IPS-NIHi7 (cell line): Measurements from ENCODE around the gene CDK15.
"Not testable (repeated sequence)": the region's sequence is repeated elsewhere in the genome, so short reads cannot be mapped to it uniquely, and the experiment has no call there.

Experiments used
- DNase-seq: peaks from one replicate; pipeline ENCODE4 v3.0.0; 2012; ENCODE audit warnings: mixed read lengths; ENCODE audit errors: extremely low spot score

The CDK15 gene

GRCh38 chr2:201830666-201831065 is 24.3 kb downstream of the CDK15 start:
- no peak for DNase-seq

- no peak for DNase-seq
Measured at GRCh38 chr2:201831469-201831868, 25.1 kb downstream of the CDK15 start.

DNA sequence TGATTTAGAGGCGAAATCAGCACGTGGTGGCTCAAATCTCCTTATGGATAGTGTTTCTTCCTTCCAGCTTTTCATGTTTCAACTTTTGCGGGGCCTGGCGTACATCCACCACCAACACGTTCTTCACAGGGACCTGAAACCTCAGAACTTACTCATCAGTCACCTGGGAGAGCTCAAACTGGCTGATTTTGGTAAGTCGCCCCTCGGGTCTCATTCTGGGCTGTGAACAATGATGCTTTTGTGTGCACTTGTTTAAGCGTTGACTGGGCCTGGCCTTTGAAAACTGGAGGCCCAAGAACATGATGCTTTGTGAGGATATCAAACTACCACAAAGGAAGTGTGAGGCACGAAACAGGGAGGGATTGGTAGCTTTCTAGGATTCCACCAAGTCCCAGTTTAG is 27.4 kb downstream of the CDK15 start:
- DNase-seq = no peak

DNA sequence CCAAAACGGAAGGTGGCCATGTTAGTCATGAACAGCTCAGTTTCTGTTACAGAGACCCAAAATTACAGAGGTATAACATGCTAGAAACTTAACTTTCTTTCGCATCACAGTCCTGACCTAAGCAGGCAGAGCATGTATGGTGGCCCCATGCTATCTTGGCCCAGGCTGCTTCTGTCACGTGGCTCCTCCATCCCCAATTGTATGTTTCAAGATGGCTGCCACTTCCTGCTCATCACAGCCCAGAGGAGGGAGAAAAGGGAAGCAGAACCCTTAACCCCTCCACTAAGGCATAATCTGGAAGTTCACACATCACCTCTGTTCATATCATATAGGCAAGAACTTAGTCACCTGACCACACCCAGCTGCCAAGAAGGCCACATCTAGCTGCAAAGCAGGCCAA is 28.7 kb downstream of the CDK15 start:
- no peak for DNase-seq

DNA sequence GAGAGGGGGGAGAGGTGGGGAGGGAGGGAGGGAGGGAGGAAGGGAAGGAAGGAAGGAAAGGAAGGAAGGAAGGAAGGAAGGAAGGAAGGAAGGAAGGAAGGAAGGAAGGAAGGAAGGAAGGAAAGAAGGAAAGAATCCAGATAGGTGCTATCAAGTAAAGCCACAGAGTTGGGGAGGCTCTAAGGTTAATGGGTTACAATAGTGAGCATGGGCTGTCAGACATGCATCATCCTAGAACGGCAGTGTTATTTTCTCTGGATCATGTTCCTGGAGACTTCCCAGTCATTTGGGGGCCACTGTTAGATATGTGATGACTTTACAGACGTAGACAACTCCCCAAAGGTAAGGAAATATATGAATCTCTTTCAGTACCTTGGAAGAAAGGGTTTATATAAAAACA is 31.1 kb downstream of the CDK15 start:
- DNase-seq = no peak

- DNase-seq = no peak
Measured at GRCh38 chr2:201837824-201838431, 31.6 kb downstream of the CDK15 start.

GRCh38 chr2:201839727-201840126 is 33.4 kb downstream of the CDK15 start:
- DNase-seq = no peak

GRCh38 chr2:201840726-201841125 is 34.4 kb downstream of the CDK15 start:
- no peak for DNase-seq

- DNase-seq = no peak
Measured at GRCh38 chr2:201842131-201842860, 36.0 kb downstream of the CDK15 start.

GRCh38 chr2:201844922-201845321 is 38.6 kb downstream of the CDK15 start:
- DNase-seq = not testable (repeated sequence)

DNA sequence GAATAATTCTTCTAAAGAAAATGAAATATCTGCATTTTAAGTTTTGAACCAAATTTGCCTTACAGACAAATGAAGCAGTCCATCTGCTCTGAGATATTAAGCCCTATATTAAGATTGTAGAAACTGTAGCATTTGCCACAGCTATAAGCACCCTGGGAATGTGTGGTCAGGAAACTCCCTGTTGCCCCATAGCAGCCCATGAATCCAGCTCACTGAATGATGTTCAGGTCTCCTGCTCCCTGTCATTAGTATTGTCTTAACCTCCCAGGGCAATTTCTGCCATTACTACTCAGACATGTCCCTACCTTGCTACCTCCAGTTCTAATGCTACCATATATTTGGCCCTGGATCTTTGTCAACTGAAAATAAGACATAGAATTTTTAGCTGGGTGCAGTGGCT is 41.1 kb downstream of the CDK15 start:
- no peak for DNase-seq

DNA sequence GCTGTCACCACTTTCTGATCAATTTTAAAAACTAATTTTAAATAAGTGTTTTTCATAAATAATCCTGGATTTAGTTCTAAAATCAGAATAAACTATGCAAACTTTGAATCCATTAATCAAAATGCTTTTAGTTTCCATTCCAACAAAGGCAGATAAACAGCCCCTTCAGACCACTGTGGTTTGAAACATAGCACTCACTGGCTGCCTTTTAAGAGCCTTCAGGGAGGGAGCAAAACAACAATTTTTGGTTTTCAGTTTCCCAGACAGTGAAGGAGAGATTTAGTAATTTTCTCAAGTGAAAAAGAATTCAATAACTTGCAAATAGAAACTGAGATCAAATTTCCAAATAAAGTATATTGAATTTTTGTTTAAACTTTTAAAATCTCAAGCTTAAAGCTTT is 46.1 kb downstream of the CDK15 start:
- no peak for DNase-seq

- DNase-seq = no peak
Measured at GRCh38 chr2:201852878-201853415, 46.6 kb downstream of the CDK15 start.

GRCh38 chr2:201854221-201854801 is 48.0 kb downstream of the CDK15 start:
- DNase-seq = no peak

GRCh38 chr2:201854841-201855240 is 48.5 kb downstream of the CDK15 start:
- DNase-seq = no peak

GRCh38 chr2:201855356-201855755 is 49.0 kb downstream of the CDK15 start:
- no peak for DNase-seq

- no peak for DNase-seq
Measured at GRCh38 chr2:201857326-201857725, 51.0 kb downstream of the CDK15 start.

- DNase-seq = peak; percentile 59
Measured at GRCh38 chr2:201858281-201859184, 52.2 kb downstream of the CDK15 start.

DNA sequence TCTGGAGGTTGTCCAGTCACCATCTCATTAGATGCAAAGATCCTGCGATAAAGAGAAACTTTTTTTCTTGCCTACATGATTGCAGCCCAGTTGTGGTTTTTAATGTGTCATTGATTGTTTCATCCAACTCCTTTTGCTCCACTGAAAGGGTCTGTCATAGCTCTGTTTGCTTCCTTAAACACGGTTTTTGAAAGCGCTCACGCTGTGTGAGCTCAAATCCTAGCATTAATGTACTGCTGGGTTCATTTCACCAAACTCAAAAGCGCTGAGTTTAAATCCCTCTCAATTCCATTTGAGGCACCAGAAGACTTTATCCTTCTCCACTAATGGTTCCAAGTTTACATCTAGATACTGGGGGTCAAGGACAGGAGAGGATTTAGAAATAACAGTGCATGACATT is 53.6 kb downstream of the CDK15 start:
- no peak for DNase-seq

DNA sequence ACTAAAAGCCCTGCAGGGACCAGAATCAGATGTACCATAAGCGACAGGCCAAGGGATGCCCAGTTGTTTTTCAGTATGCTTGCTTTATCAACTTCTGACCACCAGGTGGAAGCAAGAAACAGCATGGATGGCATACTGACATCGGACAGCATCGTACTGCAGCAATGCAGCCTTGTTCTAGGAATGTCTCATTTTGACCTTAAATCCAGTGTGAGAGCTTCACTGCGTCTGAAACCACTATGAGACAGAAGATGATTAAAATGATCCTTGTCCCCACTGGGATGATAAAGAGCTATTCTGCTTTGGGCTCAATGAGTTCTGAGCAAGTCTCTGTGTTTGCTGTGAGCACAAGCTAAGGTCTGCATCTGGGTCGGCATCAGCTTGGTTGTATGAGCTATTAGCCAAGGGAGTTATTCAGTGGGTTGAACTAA is 54.3 kb downstream of the CDK15 start:
- DNase-seq = peak; percentile 81

DNA sequence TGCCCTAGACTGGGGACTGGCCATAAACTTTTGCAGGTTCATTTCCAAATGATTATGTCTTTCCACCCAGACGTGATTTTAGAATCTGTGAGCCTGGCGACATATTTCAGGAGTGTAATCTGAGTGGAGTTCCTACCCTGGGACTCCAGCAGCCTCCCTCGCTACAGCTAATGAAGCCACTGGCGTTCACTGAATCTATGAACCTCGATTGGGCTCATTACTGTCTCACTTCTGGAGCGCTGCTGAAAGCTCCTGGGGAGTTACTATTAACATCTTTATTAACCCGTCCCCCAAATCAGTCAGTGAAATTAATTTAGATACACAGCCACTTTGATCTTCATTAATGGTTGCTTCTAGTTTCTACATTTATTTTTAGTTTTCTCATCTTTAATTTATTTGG is 56.5 kb downstream of the CDK15 start:
- DNase-seq = no peak
